GM23338 (cell line): ENCODE data around the gene SETX. TPM values are rescaled to one million over a fixed set of nuclear protein-coding genes. Genes with fewer than 3 reads are reported as not detected.

Source experiments
- ATAC-seq: fragments of 200-7000 bp; cut with Tn5 transposase; 3 replicates; pipeline ENCODE4 v1.9.1; 2020
- DNase-seq: peaks from one replicate; pipeline ENCODE4 v3.0.0-alpha.2; 2015; ENCODE audit warnings: low spot score
- H2AFZ ChIP-seq: fragments of 200-600 bp; sonication (generic); 2 replicates; pipeline ENCODE4 v1.8.0; 2016; ENCODE audit warnings: antibody characterized with exemption, mild to moderate bottlenecking, moderate library complexity
- H3F3A ChIP-seq: fragments of 200-600 bp; sonication (generic); replicated peaks from 2 replicates; pipeline ENCODE4 v1.8.0; 2017; ENCODE audit warnings: antibody characterized with exemption, mixed run types, low read depth
- H3K27ac ChIP-seq: fragments of 200-600 bp; sonication (generic); 2 replicates; pipeline ENCODE4 v1.6.1; 2016; ENCODE audit warnings: low read depth
- H3K27me3 ChIP-seq: fragments of 200-600 bp; sonication (generic); 2 replicates; pipeline ENCODE4 v1.8.0; 2016; ENCODE audit warnings: mild to moderate bottlenecking, mixed run types, moderate library complexity; ENCODE audit not compliant: insufficient read depth
- H3K36me3 ChIP-seq: fragments of 200-600 bp; sonication (generic); 2 replicates; pipeline ENCODE4 v1.8.0; 2016; ENCODE audit warnings: mild to moderate bottlenecking; ENCODE audit not compliant: insufficient read depth
- H3K4me1 ChIP-seq: fragments of 200-600 bp; sonication (generic); 2 replicates; pipeline ENCODE4 v1.8.0; 2016; ENCODE audit warnings: mild to moderate bottlenecking, moderate library complexity; ENCODE audit not compliant: insufficient read depth
- H3K4me2 ChIP-seq: fragments of 200-600 bp; sonication (generic); 2 replicates; pipeline ENCODE4 v1.7.1; 2017; ENCODE audit warnings: mixed run types
- H3K4me3 ChIP-seq: fragments of 200-600 bp; sonication (generic); 2 replicates; pipeline ENCODE4 v1.6.1; 2016; ENCODE audit warnings: mixed run types
- H3K79me2 ChIP-seq: fragments of 200-600 bp; sonication (generic); replicated peaks from 2 replicates; pipeline ENCODE4 v1.8.0; 2017; ENCODE audit warnings: mild to moderate bottlenecking; ENCODE audit not compliant: insufficient read depth
- H3K9me2 ChIP-seq: fragments of 200-600 bp; sonication (generic); 2 replicates; pipeline ENCODE4 v1.8.0; 2017; ENCODE audit not compliant: insufficient read depth
- H4K20me1 ChIP-seq: fragments of 200-600 bp; sonication (generic); replicated peaks from 2 replicates; pipeline ENCODE4 v1.8.0; 2017; ENCODE audit warnings: mild to moderate bottlenecking; ENCODE audit not compliant: insufficient read depth
- H3K27ac Mint-ChIP-seq: 2 replicates; pipeline ENCODE4 v1.8.0; 2020; ENCODE audit warnings: inconsistent platforms, mild to moderate bottlenecking, moderate library complexity, mixed read lengths
- H3K27me3 Mint-ChIP-seq: 3 replicates; pipeline ENCODE4 v1.8.0; 2022; ENCODE audit warnings: low read depth, mild to moderate bottlenecking, moderate library complexity, mixed read lengths, inconsistent platforms; ENCODE audit not compliant: insufficient read depth, poor library complexity
- H3K36me3 Mint-ChIP-seq: 3 replicates; pipeline ENCODE4 v1.8.0; 2021; ENCODE audit warnings: low read depth, mild to moderate bottlenecking, inconsistent platforms, moderate library complexity, mixed read lengths
- H3K4me1 Mint-ChIP-seq: 3 replicates; pipeline ENCODE4 v1.8.0; 2020; ENCODE audit warnings: mild to moderate bottlenecking, inconsistent platforms, mixed read lengths
- H3K4me3 Mint-ChIP-seq: 3 replicates; pipeline ENCODE4 v1.8.0; 2021; ENCODE audit warnings: moderate library complexity, mild to moderate bottlenecking, inconsistent platforms, mixed read lengths
- H3K9me3 Mint-ChIP-seq: 3 replicates; pipeline ENCODE4 v1.8.0; 2020; ENCODE audit warnings: moderate library complexity, mild to moderate bottlenecking, inconsistent platforms, mixed read lengths
- CREB1 ChIP-seq: fragments of 250-450 bp; sonication (Bioruptor Pico); IDR thresholded peaks from 2 replicates; pipeline ENCODE4 v1.5.0; 2020; ENCODE audit warnings: low read depth, mild to moderate bottlenecking, moderate library complexity
- EZH2phosphoT487 ChIP-seq: fragments of 200-600 bp; sonication (generic); IDR thresholded peaks from one replicate; pipeline ENCODE4 v1.8.1; 2018; ENCODE audit warnings: antibody characterized with exemption; ENCODE audit not compliant: unreplicated experiment
- JUNB ChIP-seq: IDR thresholded peaks from one replicate; pipeline ENCODE4 v1.6.1; 2016; ENCODE audit warnings: antibody characterized with exemption; ENCODE audit not compliant: unreplicated experiment
- NANOG ChIP-seq: IDR thresholded peaks from 2 replicates; pipeline ENCODE4 v1.6.1; 2016; ENCODE audit warnings: antibody characterized with exemption, borderline replicate concordance
- POLR2AphosphoS5 ChIP-seq: IDR thresholded peaks from 2 replicates; pipeline ENCODE4 v1.6.1; 2016; ENCODE audit warnings: antibody characterized with exemption, low read depth
- ZNF114 ChIP-seq: fragments of 250-450 bp; sonication (Bioruptor Pico); IDR thresholded peaks from 2 replicates; pipeline ENCODE4 v1.5.0; 2020; ENCODE audit warnings: mild to moderate bottlenecking, moderate library complexity
- polyA plus RNA-seq: library from polyadenylated mRNA; unstranded; fragments of >200 nt; fragmentation: Nextera tagmentation; extraction: Ambion mirVana; gene quantifications from 2 replicates; pipeline ENCODE4 v1.2.1, GENCODE V29; 2016
- total RNA-seq: library from RNA; depleted of rRNA; stranded (reverse); fragments of >200 nt; shearing (Covaris generic); gene quantifications from 2 replicates; pipeline ENCODE4 v1.2.3, GENCODE V29; 2014
- TF ChIP-seq, protein P1 (sequence below): IDR thresholded peaks from 2 replicates; pipeline ENCODE4 v1.6.1; 2016; ENCODE audit warnings: antibody characterized with exemption
- TF ChIP-seq, protein P2 (sequence below), 2 experiments: fragments of 200-600 bp in 1 of 2; sonication (generic) in 1 of 2; conservative IDR thresholded peaks; 2 replicates each; pipeline versions ENCODE4 v1.5.1 to v1.6.1; 2016 to 2017; ENCODE audit warnings: antibody characterized with exemption in 2 of 2, low read depth in 2 of 2, mild to moderate bottlenecking in 2 of 2, moderate library complexity in 1 of 2
- TF ChIP-seq, protein P3 (sequence below): fragments of 250-450 bp; sonication (Bioruptor Pico); IDR thresholded peaks from 2 replicates; pipeline ENCODE4 v1.5.0; 2020; ENCODE audit warnings: mild to moderate bottlenecking, moderate library complexity

Gene SETX
- total and polyA plus RNA-seq, 2 experiments from 2014 or later = 17.5 to 49.9 TPM

DNA sequence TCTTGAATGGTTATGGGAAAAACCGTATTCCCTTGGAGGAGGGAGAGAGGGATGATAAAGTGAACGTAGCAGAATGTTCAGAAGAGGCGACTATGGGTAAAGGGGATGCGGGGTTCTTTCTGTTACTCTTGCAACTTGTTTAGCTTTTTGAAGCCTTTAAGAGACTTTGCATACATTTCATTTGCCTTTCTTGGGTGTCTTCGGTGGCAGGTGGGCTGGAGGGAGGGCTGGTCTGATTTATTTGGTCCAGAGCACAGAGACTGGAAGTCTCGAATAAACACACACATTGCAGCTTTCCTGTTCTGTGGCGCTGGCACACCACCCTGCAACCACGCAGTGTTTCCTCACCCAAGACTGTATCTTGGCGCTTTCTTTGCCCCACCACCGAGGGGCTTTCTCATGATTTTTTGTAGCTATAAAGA, 28.7 kb upstream of the SETX start:
- peaks cover 2% of the 10 kb centered on the region for H3K27me3 Mint-ChIP-seq
- no peaks in the 10 kb centered on the region for H3K4me1 ChIP-seq
- H3K4me3 ChIP-seq = no peak overlapping the region
- peaks cover 17% of the 10 kb centered on the region for H4K20me1 ChIP-seq
- H2AFZ ChIP-seq = no peak overlapping the region
- no peaks in the 10 kb centered on the region for H3K27me3 ChIP-seq
- no peak overlapping the region for H3K4me2 ChIP-seq
- H3K27ac Mint-ChIP-seq = no peak overlapping the region
- no peaks in the 10 kb centered on the region for H3K9me3 Mint-ChIP-seq
- no peaks in the 10 kb centered on the region for H3K4me1 Mint-ChIP-seq
- peaks cover 62% of the 10 kb centered on the region for H3K36me3 Mint-ChIP-seq
- peaks cover 6% of the 10 kb centered on the region; the same call in 1 of the 2 replicates for H3F3A ChIP-seq
- no peak overlapping the region for H3K27ac ChIP-seq
- ATAC-seq = no peak
- no peak overlapping the region for H3K4me3 Mint-ChIP-seq
- H3K9me2 ChIP-seq = no peaks in the 10 kb centered on the region
- H3K79me2 ChIP-seq = no peaks in the 10 kb centered on the region
- no peak for TF ChIP-seq POLR2AphosphoS5
- TF ChIP-seq, protein P1, sequence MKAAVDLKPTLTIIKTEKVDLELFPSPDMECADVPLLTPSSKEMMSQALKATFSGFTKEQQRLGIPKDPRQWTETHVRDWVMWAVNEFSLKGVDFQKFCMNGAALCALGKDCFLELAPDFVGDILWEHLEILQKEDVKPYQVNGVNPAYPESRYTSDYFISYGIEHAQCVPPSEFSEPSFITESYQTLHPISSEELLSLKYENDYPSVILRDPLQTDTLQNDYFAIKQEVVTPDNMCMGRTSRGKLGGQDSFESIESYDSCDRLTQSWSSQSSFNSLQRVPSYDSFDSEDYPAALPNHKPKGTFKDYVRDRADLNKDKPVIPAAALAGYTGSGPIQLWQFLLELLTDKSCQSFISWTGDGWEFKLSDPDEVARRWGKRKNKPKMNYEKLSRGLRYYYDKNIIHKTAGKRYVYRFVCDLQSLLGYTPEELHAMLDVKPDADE = no peak
- TF ChIP-seq, protein P2, sequence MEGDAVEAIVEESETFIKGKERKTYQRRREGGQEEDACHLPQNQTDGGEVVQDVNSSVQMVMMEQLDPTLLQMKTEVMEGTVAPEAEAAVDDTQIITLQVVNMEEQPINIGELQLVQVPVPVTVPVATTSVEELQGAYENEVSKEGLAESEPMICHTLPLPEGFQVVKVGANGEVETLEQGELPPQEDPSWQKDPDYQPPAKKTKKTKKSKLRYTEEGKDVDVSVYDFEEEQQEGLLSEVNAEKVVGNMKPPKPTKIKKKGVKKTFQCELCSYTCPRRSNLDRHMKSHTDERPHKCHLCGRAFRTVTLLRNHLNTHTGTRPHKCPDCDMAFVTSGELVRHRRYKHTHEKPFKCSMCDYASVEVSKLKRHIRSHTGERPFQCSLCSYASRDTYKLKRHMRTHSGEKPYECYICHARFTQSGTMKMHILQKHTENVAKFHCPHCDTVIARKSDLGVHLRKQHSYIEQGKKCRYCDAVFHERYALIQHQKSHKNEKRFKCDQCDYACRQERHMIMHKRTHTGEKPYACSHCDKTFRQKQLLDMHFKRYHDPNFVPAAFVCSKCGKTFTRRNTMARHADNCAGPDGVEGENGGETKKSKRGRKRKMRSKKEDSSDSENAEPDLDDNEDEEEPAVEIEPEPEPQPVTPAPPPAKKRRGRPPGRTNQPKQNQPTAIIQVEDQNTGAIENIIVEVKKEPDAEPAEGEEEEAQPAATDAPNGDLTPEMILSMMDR (conservative IDR thresholded peaks at IDR 0.05; ENCODE audit: low read depth in 2 of 2) = no peak
- TF ChIP-seq JUNB = no peak
- no peak for TF ChIP-seq ZNF114 (CRISPR knock-in tag)
- peaks cover 21% of the 10 kb centered on the region for H3K36me3 ChIP-seq
- no peak for DNase-seq

DNA sequence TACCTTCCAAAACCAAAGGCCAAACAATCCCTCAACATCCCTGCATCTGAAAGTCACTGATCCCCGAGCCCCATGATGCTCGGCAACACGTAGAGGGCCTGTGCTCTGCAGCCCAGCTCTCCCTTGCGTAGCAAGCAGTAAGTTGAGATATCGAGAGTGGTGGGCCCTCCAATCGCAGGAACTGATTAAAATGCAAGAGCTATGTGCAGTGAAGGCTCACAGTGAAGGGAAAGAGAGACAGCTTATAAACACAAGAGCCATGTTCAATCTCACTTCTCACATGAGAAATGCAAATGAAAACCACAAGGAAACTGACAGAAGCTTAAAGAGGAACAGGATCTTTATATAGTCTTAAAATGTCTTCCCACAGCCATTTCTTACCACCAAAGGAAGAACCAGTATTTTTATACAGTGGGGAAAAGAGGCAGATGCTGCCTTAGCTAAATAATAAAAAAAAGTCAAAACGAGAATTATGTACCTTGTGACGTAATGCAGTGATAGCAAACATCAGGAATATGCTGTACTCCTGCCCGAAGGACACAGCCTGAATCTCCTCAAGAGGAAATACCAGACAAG, 27.3 kb upstream of the SETX start:
- H4K20me1 ChIP-seq = peaks cover 17% of the 10 kb centered on the region
- peaks cover 11% of the 10 kb centered on the region; the same call in 1 of the 2 replicates for H3K36me3 ChIP-seq
- no peaks in the 10 kb centered on the region for H3K9me3 Mint-ChIP-seq
- H2AFZ ChIP-seq = no peak overlapping the region
- H3K9me2 ChIP-seq = no peaks in the 10 kb centered on the region
- no peak overlapping the region for H3K27ac ChIP-seq
- H3K4me2 ChIP-seq = no peak overlapping the region
- H3K4me3 Mint-ChIP-seq = no peak overlapping the region
- peaks cover 2% of the 10 kb centered on the region for H3K27me3 Mint-ChIP-seq
- H3K4me1 ChIP-seq = no peaks in the 10 kb centered on the region
- DNase-seq (no peak), ATAC-seq (no peak)
- H3K79me2 ChIP-seq = no peaks in the 10 kb centered on the region
- H3K4me3 ChIP-seq = no peak overlapping the region
- H3K36me3 Mint-ChIP-seq = peaks cover 50% of the 10 kb centered on the region
- no peak overlapping the region for H3K27ac Mint-ChIP-seq
- H3K4me1 Mint-ChIP-seq = no peaks in the 10 kb centered on the region
- no peaks in the 10 kb centered on the region for H3K27me3 ChIP-seq
- H3F3A ChIP-seq = peaks cover 16% of the 10 kb centered on the region
- TF ChIP-seq, protein P3, sequence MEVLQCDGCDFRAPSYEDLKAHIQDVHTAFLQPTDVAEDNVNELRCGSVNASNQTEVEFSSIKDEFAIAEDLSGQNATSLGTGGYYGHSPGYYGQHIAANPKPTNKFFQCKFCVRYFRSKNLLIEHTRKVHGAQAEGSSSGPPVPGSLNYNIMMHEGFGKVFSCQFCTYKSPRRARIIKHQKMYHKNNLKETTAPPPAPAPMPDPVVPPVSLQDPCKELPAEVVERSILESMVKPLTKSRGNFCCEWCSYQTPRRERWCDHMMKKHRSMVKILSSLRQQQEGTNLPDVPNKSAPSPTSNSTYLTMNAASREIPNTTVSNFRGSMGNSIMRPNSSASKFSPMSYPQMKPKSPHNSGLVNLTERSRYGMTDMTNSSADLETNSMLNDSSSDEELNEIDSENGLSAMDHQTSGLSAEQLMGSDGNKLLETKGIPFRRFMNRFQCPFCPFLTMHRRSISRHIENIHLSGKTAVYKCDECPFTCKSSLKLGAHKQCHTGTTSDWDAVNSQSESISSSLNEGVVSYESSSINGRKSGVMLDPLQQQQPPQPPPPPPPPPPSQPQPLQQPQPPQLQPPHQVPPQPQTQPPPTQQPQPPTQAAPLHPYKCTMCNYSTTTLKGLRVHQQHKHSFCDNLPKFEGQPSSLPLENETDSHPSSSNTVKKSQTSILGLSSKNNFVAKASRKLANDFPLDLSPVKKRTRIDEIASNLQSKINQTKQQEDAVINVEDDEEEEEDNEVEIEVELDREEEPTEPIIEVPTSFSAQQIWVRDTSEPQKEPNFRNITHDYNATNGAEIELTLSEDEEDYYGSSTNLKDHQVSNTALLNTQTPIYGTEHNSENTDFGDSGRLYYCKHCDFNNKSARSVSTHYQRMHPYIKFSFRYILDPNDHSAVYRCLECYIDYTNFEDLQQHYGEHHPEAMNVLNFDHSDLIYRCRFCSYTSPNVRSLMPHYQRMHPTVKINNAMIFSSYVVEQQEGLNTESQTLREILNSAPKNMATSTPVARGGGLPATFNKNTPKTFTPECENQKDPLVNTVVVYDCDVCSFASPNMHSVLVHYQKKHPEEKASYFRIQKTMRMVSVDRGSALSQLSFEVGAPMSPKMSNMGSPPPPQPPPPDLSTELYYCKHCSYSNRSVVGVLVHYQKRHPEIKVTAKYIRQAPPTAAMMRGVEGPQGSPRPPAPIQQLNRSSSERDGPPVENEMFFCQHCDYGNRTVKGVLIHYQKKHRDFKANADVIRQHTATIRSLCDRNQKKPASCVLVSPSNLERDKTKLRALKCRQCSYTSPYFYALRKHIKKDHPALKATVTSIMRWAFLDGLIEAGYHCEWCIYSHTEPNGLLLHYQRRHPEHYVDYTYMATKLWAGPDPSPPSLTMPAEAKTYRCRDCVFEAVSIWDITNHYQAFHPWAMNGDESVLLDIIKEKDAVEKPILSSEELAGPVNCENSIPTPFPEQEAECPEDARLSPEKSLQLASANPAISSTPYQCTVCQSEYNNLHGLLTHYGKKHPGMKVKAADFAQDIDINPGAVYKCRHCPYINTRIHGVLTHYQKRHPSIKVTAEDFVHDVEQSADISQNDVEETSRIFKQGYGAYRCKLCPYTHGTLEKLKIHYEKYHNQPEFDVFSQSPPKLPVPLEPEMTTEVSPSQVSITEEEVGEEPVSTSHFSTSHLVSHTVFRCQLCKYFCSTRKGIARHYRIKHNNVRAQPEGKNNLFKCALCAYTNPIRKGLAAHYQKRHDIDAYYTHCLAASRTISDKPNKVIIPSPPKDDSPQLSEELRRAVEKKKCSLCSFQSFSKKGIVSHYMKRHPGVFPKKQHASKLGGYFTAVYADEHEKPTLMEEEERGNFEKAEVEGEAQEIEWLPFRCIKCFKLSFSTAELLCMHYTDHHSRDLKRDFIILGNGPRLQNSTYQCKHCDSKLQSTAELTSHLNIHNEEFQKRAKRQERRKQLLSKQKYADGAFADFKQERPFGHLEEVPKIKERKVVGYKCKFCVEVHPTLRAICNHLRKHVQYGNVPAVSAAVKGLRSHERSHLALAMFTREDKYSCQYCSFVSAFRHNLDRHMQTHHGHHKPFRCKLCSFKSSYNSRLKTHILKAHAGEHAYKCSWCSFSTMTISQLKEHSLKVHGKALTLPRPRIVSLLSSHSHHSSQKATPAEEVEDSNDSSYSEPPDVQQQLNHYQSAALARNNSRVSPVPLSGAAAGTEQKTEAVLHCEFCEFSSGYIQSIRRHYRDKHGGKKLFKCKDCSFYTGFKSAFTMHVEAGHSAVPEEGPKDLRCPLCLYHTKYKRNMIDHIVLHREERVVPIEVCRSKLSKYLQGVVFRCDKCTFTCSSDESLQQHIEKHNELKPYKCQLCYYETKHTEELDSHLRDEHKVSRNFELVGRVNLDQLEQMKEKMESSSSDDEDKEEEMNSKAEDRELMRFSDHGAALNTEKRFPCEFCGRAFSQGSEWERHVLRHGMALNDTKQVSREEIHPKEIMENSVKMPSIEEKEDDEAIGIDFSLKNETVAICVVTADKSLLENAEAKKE (CRISPR knock-in tag) = no peak
- no peak for TF ChIP-seq JUNB
- no peak for TF ChIP-seq POLR2AphosphoS5
- TF ChIP-seq CREB1 (CRISPR knock-in tag) = no peak
- TF ChIP-seq NANOG = no peak
- TF ChIP-seq, protein P2 (conservative IDR thresholded peaks at IDR 0.05; ENCODE audit: low read depth in 2 of 2) = no peak
- TF ChIP-seq EZH2phosphoT487 = no peak
